ENCODE measurements around the gene RALGAPA1.

Gene RALGAPA1

DNA sequence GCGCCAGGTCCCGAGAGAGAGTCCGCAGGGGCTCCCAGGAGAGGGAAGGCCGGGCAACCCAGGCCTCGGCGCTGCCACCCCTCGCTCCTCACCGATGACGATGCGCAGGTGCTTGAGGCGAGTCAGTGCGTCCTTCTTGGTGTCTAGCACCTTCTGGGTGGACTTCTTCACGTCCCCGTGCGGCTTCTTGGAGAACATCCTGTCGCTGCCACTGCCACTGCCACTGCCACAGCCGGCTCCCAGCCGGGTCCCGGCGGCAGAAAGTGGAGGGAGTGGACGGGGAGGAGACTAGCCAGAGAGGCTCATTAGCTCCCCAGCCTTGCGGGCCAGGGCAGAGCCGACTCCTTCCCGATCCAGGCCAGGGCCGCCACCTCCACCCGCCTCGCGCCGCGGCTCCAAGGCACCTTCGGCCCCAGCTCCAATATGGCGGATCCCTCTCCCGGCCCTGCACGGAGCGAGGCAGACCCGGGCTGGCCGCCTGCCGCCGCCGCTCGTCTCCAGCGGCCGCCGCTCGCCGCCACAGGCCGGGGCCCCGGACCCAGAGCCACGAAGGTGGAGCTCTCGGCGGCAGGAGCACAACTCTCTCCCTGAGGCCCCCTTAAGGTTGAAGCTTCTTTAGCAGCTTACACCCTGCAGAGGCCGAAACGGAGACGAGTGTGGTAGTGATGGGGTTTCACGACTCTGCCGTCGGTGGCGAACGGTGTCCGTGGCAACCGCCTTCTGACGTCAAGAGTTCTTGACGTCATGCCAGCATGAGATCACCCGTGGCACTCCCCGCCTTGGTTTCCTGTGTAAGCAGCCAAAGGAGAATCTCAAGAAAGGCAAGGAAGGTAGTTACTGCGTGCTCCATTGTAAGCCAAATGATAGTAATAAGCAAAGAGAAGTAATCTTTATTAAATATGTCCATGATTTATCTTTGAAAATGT lies at the start of gene RALGAPA1:
TSS of gene RALGAPA1 (minus strand) at position 658 of the 926 bp plus-strand sequence. CDS start at position 198, 460 bp downstream.
- TF ChIP-seq ZFX (IDR thresholded peaks at IDR 0.05): peak; percentile 81
- TF ChIP-seq, protein P1, sequence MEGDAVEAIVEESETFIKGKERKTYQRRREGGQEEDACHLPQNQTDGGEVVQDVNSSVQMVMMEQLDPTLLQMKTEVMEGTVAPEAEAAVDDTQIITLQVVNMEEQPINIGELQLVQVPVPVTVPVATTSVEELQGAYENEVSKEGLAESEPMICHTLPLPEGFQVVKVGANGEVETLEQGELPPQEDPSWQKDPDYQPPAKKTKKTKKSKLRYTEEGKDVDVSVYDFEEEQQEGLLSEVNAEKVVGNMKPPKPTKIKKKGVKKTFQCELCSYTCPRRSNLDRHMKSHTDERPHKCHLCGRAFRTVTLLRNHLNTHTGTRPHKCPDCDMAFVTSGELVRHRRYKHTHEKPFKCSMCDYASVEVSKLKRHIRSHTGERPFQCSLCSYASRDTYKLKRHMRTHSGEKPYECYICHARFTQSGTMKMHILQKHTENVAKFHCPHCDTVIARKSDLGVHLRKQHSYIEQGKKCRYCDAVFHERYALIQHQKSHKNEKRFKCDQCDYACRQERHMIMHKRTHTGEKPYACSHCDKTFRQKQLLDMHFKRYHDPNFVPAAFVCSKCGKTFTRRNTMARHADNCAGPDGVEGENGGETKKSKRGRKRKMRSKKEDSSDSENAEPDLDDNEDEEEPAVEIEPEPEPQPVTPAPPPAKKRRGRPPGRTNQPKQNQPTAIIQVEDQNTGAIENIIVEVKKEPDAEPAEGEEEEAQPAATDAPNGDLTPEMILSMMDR (conservative IDR thresholded peaks at IDR 0.05): peak; percentile 62
- H3K27ac ChIP-seq: peak within 1 kb of the TSS; percentile 85

DNA sequence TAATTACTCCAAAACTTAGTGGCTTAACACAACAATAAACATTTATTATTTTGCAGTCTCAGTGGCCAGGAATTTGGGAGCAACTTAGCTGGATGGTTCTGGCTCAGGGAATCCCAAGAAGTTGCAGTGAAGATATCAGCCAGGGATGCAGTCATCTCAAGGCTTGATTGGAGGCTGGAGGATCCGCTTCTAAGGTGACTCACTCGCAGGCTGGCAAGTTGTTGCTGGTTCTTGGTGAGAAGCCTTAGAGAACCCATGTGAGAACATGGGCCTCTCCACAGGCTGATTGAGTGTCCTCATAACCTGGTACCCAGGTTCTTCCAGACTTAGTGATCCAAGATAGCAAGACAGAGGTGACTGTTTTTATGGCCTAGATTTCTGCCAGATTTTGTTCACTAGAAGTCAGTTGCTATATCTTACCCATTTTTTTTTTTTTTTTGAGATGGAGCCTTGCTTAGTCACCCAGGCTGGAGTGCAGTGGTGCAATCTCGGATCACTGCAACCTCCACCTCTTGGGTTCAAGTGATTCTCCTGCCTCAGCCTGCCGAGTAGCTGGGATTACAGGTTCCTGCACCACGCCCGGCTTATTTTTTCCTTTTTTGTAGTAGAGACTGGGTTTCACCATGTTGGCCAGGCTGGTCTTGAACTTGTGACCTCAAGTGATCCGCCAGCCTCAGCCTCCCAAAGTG lies 49.6 kb upstream of the RALGAPA1 start:
- no peak overlapping the region for H3K27ac ChIP-seq
- TF ChIP-seq, protein P1 (conservative IDR thresholded peaks at IDR 0.05): no peak
- TF ChIP-seq ZFX (IDR thresholded peaks at IDR 0.05): no peak

DNA sequence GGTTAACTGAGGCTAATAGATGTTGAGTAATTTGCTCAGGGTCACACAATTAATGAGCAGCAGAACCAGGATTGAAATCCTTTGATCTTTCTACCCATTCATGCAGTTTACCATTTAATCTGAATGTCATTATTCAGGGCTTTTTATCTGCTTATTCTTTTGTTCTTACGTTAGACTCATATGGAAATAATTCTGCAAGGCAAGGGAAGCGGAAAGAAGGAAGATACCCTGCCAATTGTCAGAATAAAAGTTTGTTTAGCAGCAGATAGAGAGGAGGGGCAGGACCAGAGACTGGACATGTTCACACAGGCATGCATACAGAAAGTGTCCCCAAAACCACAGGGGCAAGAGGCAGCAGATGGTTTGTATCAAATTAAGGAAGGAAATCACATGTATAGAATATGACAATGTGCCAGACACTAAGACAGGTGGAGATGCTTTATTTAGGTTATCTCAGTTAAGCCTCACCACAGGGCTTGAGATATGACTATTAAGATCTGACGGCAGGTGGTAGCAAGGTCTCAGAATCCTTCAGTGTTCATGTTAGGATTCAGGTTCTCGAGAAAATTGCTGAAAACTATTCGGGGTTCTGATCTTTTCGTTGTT lies 46.9 kb upstream of the RALGAPA1 start:
- no peak overlapping the region for H3K27ac ChIP-seq
- TF ChIP-seq ZFX (IDR thresholded peaks at IDR 0.05): no peak

DNA sequence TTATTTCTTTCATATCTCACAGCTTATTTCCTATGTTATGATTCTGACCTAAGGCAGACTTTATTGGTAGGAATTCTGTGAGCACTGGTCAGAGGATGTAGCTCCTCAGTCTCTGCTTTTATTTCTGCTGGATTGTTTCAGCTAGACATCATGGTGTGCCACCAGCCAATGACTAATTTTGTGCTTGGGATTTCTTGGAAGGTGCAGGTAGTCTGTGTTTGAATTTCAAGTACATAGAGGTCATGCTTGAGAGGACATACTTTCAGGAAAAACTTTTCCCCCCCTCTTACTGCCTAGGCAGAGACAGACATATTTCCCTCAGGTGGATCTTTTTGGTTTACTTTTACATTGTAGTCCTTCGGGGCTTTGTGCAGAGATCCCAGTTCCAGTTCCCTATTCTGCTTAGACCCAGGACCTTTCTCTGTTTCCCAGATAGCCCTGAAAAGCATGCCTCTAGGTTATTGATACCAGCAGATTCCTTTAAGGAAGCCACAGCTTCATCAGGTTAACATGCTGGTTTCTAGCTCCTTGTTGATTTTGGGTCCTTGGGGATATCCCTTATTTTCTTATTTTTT lies 45.7 kb upstream of the RALGAPA1 start:
- no peak overlapping the region for H3K27ac ChIP-seq
- TF ChIP-seq, protein P1 (conservative IDR thresholded peaks at IDR 0.05): no peak
- TF ChIP-seq ZFX (IDR thresholded peaks at IDR 0.05): no peak

DNA sequence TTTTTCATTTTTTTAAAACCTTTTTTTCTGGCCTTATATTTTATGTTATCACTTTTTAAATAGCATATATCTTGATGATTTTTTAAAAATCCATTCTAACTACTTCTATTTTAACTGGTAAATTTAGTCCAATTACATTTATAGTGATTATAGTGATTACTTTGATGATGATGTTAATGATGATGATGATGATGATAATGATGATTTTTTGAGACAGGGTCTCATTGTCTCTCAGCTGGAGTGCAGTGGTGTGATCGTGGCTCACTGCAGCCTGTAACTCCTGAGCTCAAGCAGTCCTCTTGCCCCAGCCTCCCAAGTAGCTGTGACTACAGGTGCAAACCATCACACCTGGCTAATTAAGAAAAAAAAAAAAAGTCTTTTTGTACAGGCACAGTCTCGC lies 44.1 kb upstream of the RALGAPA1 start:
- H3K27ac ChIP-seq: no peak overlapping the region
- no peak for TF ChIP-seq ZFX (IDR thresholded peaks at IDR 0.05)
- TF ChIP-seq, protein P1 (conservative IDR thresholded peaks at IDR 0.05): no peak

DNA sequence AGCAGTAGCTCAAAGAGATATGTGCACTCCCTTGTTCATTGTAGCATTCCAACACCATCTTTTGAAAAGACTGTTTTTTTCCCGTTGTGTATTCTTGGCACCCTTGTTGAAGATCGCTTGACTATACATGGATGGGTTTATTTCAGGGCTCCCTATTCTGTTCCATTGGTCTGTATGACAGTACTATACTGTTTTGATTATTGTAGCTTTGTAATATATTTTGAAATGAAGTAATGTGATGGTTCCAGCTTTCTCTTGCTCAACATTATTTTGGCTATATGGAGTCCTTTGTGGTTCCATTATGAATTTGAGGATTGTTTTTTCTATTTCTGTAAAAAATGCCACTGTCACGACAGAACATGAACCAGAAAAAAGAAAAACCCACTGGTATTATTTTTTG lies 42.7 kb upstream of the RALGAPA1 start:
- no peak for TF ChIP-seq ZFX (IDR thresholded peaks at IDR 0.05)
- TF ChIP-seq, protein P1 (conservative IDR thresholded peaks at IDR 0.05): no peak
- H3K27ac ChIP-seq: no peak overlapping the region

DNA sequence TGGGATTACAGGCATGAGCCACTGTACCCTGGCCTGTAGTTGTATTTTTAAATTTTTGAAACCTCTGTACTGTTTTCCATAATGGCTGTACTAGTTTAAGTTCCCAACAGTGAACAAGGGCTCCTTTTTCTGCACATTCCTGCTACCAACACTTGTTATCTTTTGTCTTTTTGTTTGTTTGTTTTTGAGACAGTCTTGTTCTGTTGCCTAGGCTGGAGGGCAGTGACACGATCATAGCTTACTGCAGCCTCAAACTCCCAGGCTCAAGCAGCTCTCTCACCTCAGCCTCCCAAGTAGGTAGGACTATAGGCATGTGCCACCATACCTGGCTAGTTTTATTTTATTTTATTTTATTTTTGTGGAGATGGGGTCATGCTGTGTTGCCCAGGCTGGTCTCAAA lies 40.0 kb upstream of the RALGAPA1 start:
- no peak overlapping the region for H3K27ac ChIP-seq
- no peak for TF ChIP-seq ZFX (IDR thresholded peaks at IDR 0.05)
- TF ChIP-seq, protein P1 (conservative IDR thresholded peaks at IDR 0.05): no peak

Data from C4-2B (cell line).